Left ventricle myocardium inferior (tissue), 1 donor: ENCODE results near the gene CNTNAP1. TPM values are rescaled to one million over a fixed set of nuclear protein-coding genes. Genes with fewer than 3 reads are reported as not detected.
A peak's percentile ranks its signal among the peaks of the same experiment; 100 is the strongest.

Experiments
- DNase-seq: peaks from one replicate; pipeline ENCODE4 v3.0.0-alpha.2; 2020
- H3K27ac ChIP-seq: fragments of 200-600 bp; replicated peaks from 2 replicates; pipeline ENCODE4 v1.8.0; 2021
- H3K27me3 ChIP-seq: fragments of 200-600 bp; 2 replicates; pipeline ENCODE4 v1.8.0; 2021; ENCODE audit warnings: low read depth
- H3K36me3 ChIP-seq: fragments of 200-600 bp; 2 replicates; pipeline ENCODE4 v1.8.0; 2021
- H3K4me1 ChIP-seq: fragments of 200-600 bp; 2 replicates; pipeline ENCODE4 v1.8.0; 2021
- H3K4me3 ChIP-seq: fragments of 200-600 bp; 2 replicates; pipeline ENCODE4 v1.8.0; 2021; ENCODE audit warnings: mild to moderate bottlenecking, moderate library complexity
- H3K9me3 ChIP-seq: fragments of 200-600 bp; replicated peaks from 2 replicates; pipeline ENCODE4 v1.8.0; 2021
- CTCF ChIP-seq: fragments of 200-600 bp; IDR thresholded peaks from 2 replicates; pipeline ENCODE4 v1.8.0; 2021; ENCODE audit warnings: antibody characterized with exemption, mild to moderate bottlenecking, borderline replicate concordance
- intact Hi-C: fragments of 100-400 bp; cut with micrococcal nuclease; formaldehyde crosslinking; loops from one replicate; pipeline ENCODE4 v1.11.0; 2022
- total RNA-seq: library from RNA; stranded (reverse); fragmentation: NEBNext Ultra II Directional; extraction: Animal tissue kit (Norgen Biotek cat#: 25700); gene quantifications from one replicate; pipeline ENCODE4 v1.2.1, GENCODE V29; 2021
- donor health status: DM: no; HTN: yes; CAD: no; lungs with severe emphysema.

The CNTNAP1 gene
- total RNA-seq, 1 donor from 2014 or later = 4.2 TPM

- H3K4me3 ChIP-seq = peak overlapping the region; percentile 98
- no peaks in the 10 kb centered on the region for H3K9me3 ChIP-seq
- no peaks in the 10 kb centered on the region for H3K27me3 ChIP-seq
- H3K4me1 ChIP-seq = peaks cover 90% of the 10 kb centered on the region
- intact Hi-C loops = loop anchor here (10.0 kb wide), 1 partner anchor 62 kb away; no protein-coding TSS in a partner anchor
- no peak for TF ChIP-seq CTCF
- H3K36me3 ChIP-seq = peaks cover 13% of the 10 kb centered on the region
- DNase-seq = peak; percentile 100
- H3K27ac ChIP-seq = peak overlapping the region; percentile 97
Measured at GRCh38 chr17:42677012-42677857, 5.1 kb upstream of the CNTNAP1 start.

- no peak for TF ChIP-seq CTCF
- peak overlapping the region; percentile 98 for H3K4me3 ChIP-seq
- no peaks in the 10 kb centered on the region for H3K9me3 ChIP-seq
- intact Hi-C loops = loop anchor here (10.0 kb wide), 1 partner anchor 63 kb away; no protein-coding TSS in a partner anchor
- H3K4me1 ChIP-seq = peaks cover 96% of the 10 kb centered on the region
- peak; percentile 90 for DNase-seq
- no peaks in the 10 kb centered on the region for H3K27me3 ChIP-seq
- peak overlapping the region; percentile 97 for H3K27ac ChIP-seq
- H3K36me3 ChIP-seq = peaks cover 4% of the 10 kb centered on the region
Measured at GRCh38 chr17:42677921-42678781, 4.2 kb upstream of the CNTNAP1 start.

GRCh38 chr17:42678951-42679491, 3.3 kb upstream of the CNTNAP1 start:
- no peak for DNase-seq
- intact Hi-C loops = loop anchor here (10.0 kb wide), 1 partner anchor 64 kb away; no protein-coding TSS in a partner anchor
- H3K4me1 ChIP-seq = peaks cover 96% of the 10 kb centered on the region
- H3K9me3 ChIP-seq = no peaks in the 10 kb centered on the region
- H3K4me3 ChIP-seq = peak overlapping the region; percentile 98
- no peaks in the 10 kb centered on the region for H3K36me3 ChIP-seq
- H3K27ac ChIP-seq = peak overlapping the region; percentile 97
- TF ChIP-seq CTCF = no peak
- H3K27me3 ChIP-seq = no peaks in the 10 kb centered on the region

- TF ChIP-seq CTCF = peak; percentile 97
- H3K4me3 ChIP-seq = peak overlapping the region; percentile 98
- peaks cover 93% of the 10 kb centered on the region for H3K4me1 ChIP-seq
- no peaks in the 10 kb centered on the region for H3K9me3 ChIP-seq
- H3K27ac ChIP-seq = peak overlapping the region; percentile 97
- H3K27me3 ChIP-seq = no peaks in the 10 kb centered on the region
- H3K36me3 ChIP-seq = no peaks in the 10 kb centered on the region
- DNase-seq = peak; percentile 84
- intact Hi-C loops = loop anchor here (10.0 kb wide), 1 partner anchor 65 kb away; no protein-coding TSS in a partner anchor
Measured at GRCh38 chr17:42679492-42680330, 2.6 kb upstream of the CNTNAP1 start.
